ENCODE data around the gene AFF3.

- TF ChIP-seq CTCF (IDR thresholded peaks at IDR 0.05; ENCODE audit: low read length): no peak
- no peak for TF ChIP-seq EZH2 (IDR thresholded peaks at IDR 0.05; ENCODE audit: borderline replicate concordance, low read length)
These were observed 181.6 kb downstream of the AFF3 start for GRCh38 chr2:99960790-99961189.

Measured in OCI-LY1 (cell line).